Liver (tissue), 9 donors: ENCODE data around the gene DISP3. TPM values are rescaled to one million over a fixed set of nuclear protein-coding genes. Genes with fewer than 3 reads are reported as not detected.

Source experiments
- DNase-seq: peaks from one replicate; pipeline ENCODE4 v3.0.0-alpha.2; 2017; ENCODE audit warnings: low spot score
- H3K27ac ChIP-seq, 2 donors: one replicate each; pipeline ENCODE4 v1.7.0; 2013; ENCODE audit warnings: inconsistent platforms in 2 of 2, low read length in 2 of 2, control low read depth in 1 of 2, low read depth in 1 of 2, mild to moderate bottlenecking in 1 of 2
- H3K27me3 ChIP-seq, 4 donors: one replicate each; pipeline versions ENCODE4 v1.6.1 to v1.7.0; 2013; ENCODE audit warnings: low read length in 3 of 4, inconsistent platforms in 1 of 4, mild to moderate bottlenecking in 1 of 4, moderate library complexity in 1 of 4; ENCODE audit not compliant: control insufficient read depth in 4 of 4, insufficient read depth in 4 of 4
- H3K36me3 ChIP-seq, 4 donors: one replicate each; pipeline versions ENCODE4 v1.6.1 to v1.7.0; 2013; ENCODE audit warnings: low read length in 3 of 4, mild to moderate bottlenecking in 3 of 4, low read depth in 1 of 4, moderate library complexity in 1 of 4; ENCODE audit not compliant: control insufficient read depth in 4 of 4, insufficient read depth in 3 of 4
- H3K4me1 ChIP-seq, 4 donors: one replicate each; pipeline versions ENCODE4 v1.6.1 to v1.7.0; 2013; ENCODE audit warnings: low read length in 3 of 4, mild to moderate bottlenecking in 3 of 4, moderate library complexity in 1 of 4; ENCODE audit not compliant: control insufficient read depth in 4 of 4, insufficient read depth in 4 of 4
- H3K4me3 ChIP-seq, 3 donors: one replicate each; pipeline versions ENCODE4 v1.6.1 to v1.7.0; 2013; ENCODE audit warnings: low read length in 3 of 3, control low read depth in 1 of 3, low read depth in 1 of 3, mild to moderate bottlenecking in 1 of 3
- H3K9ac ChIP-seq, 2 donors: one replicate each; pipeline ENCODE4 v1.7.0; 2013; ENCODE audit warnings: low read length in 2 of 2, mild to moderate bottlenecking in 2 of 2, moderate library complexity in 2 of 2, control low read depth in 1 of 2, low read depth in 1 of 2
- H3K9me3 ChIP-seq, 4 donors: one replicate each; pipeline versions ENCODE4 v1.6.1 to v1.7.0; 2013; ENCODE audit warnings: low read length in 3 of 4; ENCODE audit not compliant: control insufficient read depth in 4 of 4
- EGR1 ChIP-seq, 2 donors: IDR thresholded peaks; 2 replicates each; pipeline ENCODE4 v1.6.1; 2016 to 2018; ENCODE audit warnings: antibody characterized with exemption in 2 of 2, low read depth in 2 of 2
- FOXA2 ChIP-seq: IDR thresholded peaks from 2 replicates; pipeline ENCODE4 v1.6.1; 2016; ENCODE audit warnings: antibody characterized with exemption
- GABPA ChIP-seq, 2 donors: IDR thresholded peaks in 1 of 2; conservative IDR thresholded peaks in 1 of 2; 2 replicates each; pipeline ENCODE4 v1.6.1; 2016; ENCODE audit warnings: antibody characterized with exemption in 2 of 2, mild to moderate bottlenecking in 1 of 2, moderate library complexity in 1 of 2
- HNF4A ChIP-seq, 2 donors: conservative IDR thresholded peaks; 2 replicates each; pipeline ENCODE4 v1.6.1; 2016; ENCODE audit warnings: antibody characterized with exemption in 2 of 2, mild to moderate bottlenecking in 2 of 2
- HNF4G ChIP-seq: IDR thresholded peaks from 2 replicates; pipeline ENCODE4 v1.6.1; 2016; ENCODE audit warnings: antibody characterized with exemption
- NR2F2 ChIP-seq: IDR thresholded peaks from 2 replicates; pipeline ENCODE4 v1.6.1; 2016; ENCODE audit warnings: antibody characterized with exemption
- RAD21 ChIP-seq, 2 donors: IDR thresholded peaks; 2 replicates each; pipeline ENCODE4 v1.6.1; 2016; ENCODE audit warnings: antibody characterized with exemption in 2 of 2, mild to moderate bottlenecking in 2 of 2
- RXRA ChIP-seq, 2 donors: IDR thresholded peaks; 2 replicates each; pipeline ENCODE4 v1.6.1; 2017 to 2018; ENCODE audit warnings: antibody characterized with exemption in 2 of 2, mild to moderate bottlenecking in 1 of 2
- TAF1 ChIP-seq: conservative IDR thresholded peaks from 2 replicates; pipeline ENCODE4 v1.6.1; 2016; ENCODE audit warnings: antibody characterized with exemption, mild to moderate bottlenecking
- YY1 ChIP-seq: IDR thresholded peaks from 2 replicates; pipeline ENCODE4 v1.6.1; 2016; ENCODE audit warnings: antibody characterized with exemption, mild to moderate bottlenecking
- WGBS: extraction: QIAGEN DNeasy Blood & Tissue Kit; methylation state at CpG from one replicate; pipeline ENCODE4 v1.1.7; 2013; 5-methylcytosine and 5-hydroxymethylcytosine counted together
- polyA plus RNA-seq, 2 donors: library from polyadenylated mRNA; stranded (reverse) in 1 of 2; unstranded in 1 of 2; fragments of 200-250 nt in 1 of 2; fragments of >200 nt in 1 of 2; fragmentation: Nextera tagmentation in 1 of 2; extraction: Ambion mirVana in 1 of 2; gene quantifications; one replicate each; pipeline versions ENCODE4 v1.2.1 to v1.2.3, GENCODE V29; 2013 to 2015
- total RNA-seq, 2 donors: library from RNA; depleted of rRNA; stranded (reverse); fragments of >200 nt; gene quantifications; one replicate each; pipeline ENCODE4 v1.2.3, GENCODE V29; 2014
- TF ChIP-seq, protein P1 (sequence below): fragments of 150-350 bp; IDR thresholded peaks from 2 replicates; pipeline ENCODE4 v1.5.1; 2017; ENCODE audit warnings: improper control_type of control experiment, low read depth, low read length; ENCODE audit not compliant: missing input control
- TF ChIP-seq, protein P2 (sequence below): IDR thresholded peaks from 2 replicates; pipeline ENCODE4 v1.6.1; 2016; ENCODE audit warnings: antibody characterized with exemption
- donor health status: healthy.
- donor health status: healthy.
- donor health status: healthy.
- donor health status: healthy.
- donor health status: healthy.

DISP3 gene
- total and polyA plus RNA-seq, 4 donors = 0.02 to 0.08 TPM; not detected in 2

DNA sequence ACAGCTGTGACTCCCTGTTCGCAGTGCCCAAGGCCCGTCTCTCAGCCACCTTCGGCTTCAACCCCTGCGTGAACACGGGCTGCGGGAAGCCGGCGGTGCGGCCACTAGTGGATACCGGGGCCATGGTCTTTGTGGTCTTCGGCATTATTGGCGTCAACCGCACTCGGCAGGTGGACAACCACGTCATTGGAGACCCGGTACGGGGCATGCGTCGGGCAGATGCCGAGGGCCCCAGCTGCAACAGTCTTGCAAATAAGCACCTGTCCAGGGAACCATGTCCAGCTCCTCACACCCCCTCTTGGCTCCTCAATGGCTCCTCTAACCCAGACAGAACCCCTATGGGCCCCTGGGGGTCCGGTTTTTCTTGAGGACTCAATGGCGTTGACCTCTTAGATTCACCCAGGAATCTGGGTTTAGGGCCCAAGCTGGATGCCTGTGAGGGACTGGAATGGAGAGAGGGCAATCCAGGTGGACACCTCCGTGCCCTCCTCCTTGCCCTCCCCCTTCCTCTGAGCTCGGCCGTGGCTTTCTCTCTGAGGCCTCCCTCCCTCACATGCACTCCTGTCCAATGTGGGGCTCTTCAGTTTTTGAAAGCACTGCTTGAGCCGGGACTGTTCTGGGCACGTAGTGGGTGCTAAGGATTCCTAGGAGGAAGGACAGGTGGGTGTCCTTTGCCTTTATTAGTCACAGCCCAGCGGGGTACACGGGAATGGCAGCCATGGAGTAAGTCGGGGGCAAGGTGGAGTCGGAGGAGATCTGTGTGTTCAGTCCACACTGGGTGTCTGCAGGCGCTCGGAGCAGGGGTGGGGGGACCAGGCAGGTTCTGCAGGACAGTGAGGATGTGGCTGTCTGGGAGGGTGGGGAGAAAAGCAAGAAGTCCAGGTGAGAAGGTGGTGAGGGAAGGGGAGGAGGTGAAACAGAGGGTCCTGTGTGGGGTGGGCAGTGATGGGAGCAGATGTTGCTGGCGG, 51.1 kb downstream of the DISP3 start:
- H3K27me3 ChIP-seq = no peaks in the 10 kb centered on the region
- no peaks in the 10 kb centered on the region for H3K36me3 ChIP-seq
- no peak overlapping the region for H3K27ac ChIP-seq
- no peak overlapping the region for H3K9ac ChIP-seq
- WGBS = 82% methylated on average over 34 of the region's 34 CpGs
- TF ChIP-seq YY1 = no peak
- no peak for TF ChIP-seq TAF1
- no peak for TF ChIP-seq NR2F2
- TF ChIP-seq RXRA (IDR thresholded peaks at IDR 0.05) = no peak
- TF ChIP-seq EGR1 (IDR thresholded peaks at IDR 0.05; ENCODE audit: low read depth in 2 of 2) = no peak
- TF ChIP-seq, protein P1, sequence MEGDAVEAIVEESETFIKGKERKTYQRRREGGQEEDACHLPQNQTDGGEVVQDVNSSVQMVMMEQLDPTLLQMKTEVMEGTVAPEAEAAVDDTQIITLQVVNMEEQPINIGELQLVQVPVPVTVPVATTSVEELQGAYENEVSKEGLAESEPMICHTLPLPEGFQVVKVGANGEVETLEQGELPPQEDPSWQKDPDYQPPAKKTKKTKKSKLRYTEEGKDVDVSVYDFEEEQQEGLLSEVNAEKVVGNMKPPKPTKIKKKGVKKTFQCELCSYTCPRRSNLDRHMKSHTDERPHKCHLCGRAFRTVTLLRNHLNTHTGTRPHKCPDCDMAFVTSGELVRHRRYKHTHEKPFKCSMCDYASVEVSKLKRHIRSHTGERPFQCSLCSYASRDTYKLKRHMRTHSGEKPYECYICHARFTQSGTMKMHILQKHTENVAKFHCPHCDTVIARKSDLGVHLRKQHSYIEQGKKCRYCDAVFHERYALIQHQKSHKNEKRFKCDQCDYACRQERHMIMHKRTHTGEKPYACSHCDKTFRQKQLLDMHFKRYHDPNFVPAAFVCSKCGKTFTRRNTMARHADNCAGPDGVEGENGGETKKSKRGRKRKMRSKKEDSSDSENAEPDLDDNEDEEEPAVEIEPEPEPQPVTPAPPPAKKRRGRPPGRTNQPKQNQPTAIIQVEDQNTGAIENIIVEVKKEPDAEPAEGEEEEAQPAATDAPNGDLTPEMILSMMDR = no peak
- H3K4me3 ChIP-seq = no peak overlapping the region
- no peak for DNase-seq
- H3K4me1 ChIP-seq = no peaks in the 10 kb centered on the region
- H3K9me3 ChIP-seq = no peaks in the 10 kb centered on the region

DNA sequence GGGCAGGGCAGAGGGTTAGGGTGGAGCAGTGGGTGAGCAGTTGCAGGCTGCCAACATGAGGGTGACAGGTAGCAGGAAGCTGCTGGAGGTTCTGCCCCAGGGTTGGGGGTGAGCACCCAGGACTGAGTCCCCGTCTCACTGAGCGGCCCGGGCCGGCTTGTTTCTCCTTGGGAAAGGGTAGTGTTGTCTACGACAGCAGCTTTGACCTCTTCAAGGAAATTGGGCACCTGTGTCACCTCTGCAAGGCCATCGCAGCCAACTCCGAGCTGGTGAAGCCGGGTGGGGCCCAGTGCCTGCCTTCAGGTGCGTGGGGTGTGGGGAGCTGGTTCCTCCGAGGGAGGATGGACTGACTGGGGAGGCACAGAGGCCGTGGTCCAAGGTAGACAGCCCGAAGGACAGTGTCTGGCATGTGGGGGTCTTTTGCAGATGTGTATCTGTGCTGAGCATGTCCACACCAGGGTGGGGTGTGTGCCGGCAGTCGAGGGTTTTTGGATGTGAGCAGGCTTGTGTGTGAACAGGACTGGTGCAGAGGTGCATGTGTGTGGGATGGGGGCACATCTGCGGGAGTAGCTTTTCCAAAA, 51.9 kb downstream of the DISP3 start:
- H3K9me3 ChIP-seq = no peaks in the 10 kb centered on the region
- no peak overlapping the region for H3K9ac ChIP-seq
- 70% methylated on average over 15 of the region's 15 CpGs for WGBS
- TF ChIP-seq, protein P1 = no peak
- TF ChIP-seq HNF4G (no peak), GABPA (IDR thresholded peaks at IDR 0.05 in 1 of 2, conservative IDR thresholded peaks at IDR 0.05 in 1 of 2) (no peak), EGR1 (IDR thresholded peaks at IDR 0.05; ENCODE audit: low read depth in 2 of 2) (no peak), NR2F2 (no peak), RAD21 (IDR thresholded peaks at IDR 0.05) (no peak), HNF4A (conservative IDR thresholded peaks at IDR 0.05) (no peak), FOXA2 (no peak)
- TF ChIP-seq, protein P2, sequence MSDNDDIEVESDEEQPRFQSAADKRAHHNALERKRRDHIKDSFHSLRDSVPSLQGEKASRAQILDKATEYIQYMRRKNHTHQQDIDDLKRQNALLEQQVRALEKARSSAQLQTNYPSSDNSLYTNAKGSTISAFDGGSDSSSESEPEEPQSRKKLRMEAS = no peak
- no peak overlapping the region for H3K4me3 ChIP-seq
- no peaks in the 10 kb centered on the region for H3K36me3 ChIP-seq
- no peak overlapping the region for H3K27ac ChIP-seq
- no peak for DNase-seq
- no peaks in the 10 kb centered on the region for H3K27me3 ChIP-seq
- H3K4me1 ChIP-seq = no peaks in the 10 kb centered on the region
